ENCODE results near the gene SCRN3. TPM values are rescaled to one million over a fixed set of nuclear protein-coding genes. Genes with fewer than 3 reads are reported as not detected.

SCRN3 gene
- total and polyA plus RNA-seq, 2 experiments from 2014 or later = 8.1 to 12.3 TPM

- TF ChIP-seq REST (IDR thresholded peaks at IDR 0.05; ENCODE audit: unreplicated experiment) (no peak), EZH2 (IDR thresholded peaks at IDR 0.05; ENCODE audit: low read depth, unreplicated experiment) (no peak), CTCF (conservative IDR thresholded peaks at IDR 0.05; ENCODE audit: low read depth in 2 of 2) (no peak), STAT1 (IDR thresholded peaks at IDR 0.05; ENCODE audit: unreplicated experiment) (no peak), ETS1 (IDR thresholded peaks at IDR 0.05) (no peak), ZNF331 (CRISPR knock-in tag; IDR thresholded peaks at IDR 0.05; ENCODE audit: low read depth) (no peak), NANOG (IDR thresholded peaks at IDR 0.05; ENCODE audit: borderline replicate concordance) (no peak), JUNB (IDR thresholded peaks at IDR 0.05; ENCODE audit: unreplicated experiment) (no peak), ZNF114 (CRISPR knock-in tag; IDR thresholded peaks at IDR 0.05) (no peak), CREB1 (CRISPR knock-in tag; IDR thresholded peaks at IDR 0.05; ENCODE audit: low read depth) (no peak)
Observed at GRCh38 chr2:174439950-174440349, 44.4 kb downstream of the SCRN3 start (continued).

GRCh38 chr2:174442546-174443510 is 47.3 kb downstream of the SCRN3 start:
- no peaks in the 10 kb centered on the region for H4K20me1 ChIP-seq (replicated peaks; ENCODE audit: insufficient read depth)
- Mint-ChIP-seq H3K4me1 (peaks cover 10% of the 10 kb centered on the region), H3K27ac (peak overlapping the region; percentile 28; the same call in 1 of the 2 replicates), H3K27me3 (ENCODE audit: insufficient read depth, low read depth, poor library complexity) (peaks cover 4% of the 10 kb centered on the region), H3K4me3 (no peak overlapping the region), H3K36me3 (ENCODE audit: low read depth) (no peaks in the 10 kb centered on the region), H3K9me3 (no peaks in the 10 kb centered on the region)
- H3F3A ChIP-seq (replicated peaks; ENCODE audit: low read depth) = no peaks in the 10 kb centered on the region
- H3K27me3 ChIP-seq (ENCODE audit: insufficient read depth) = no peaks in the 10 kb centered on the region
- H3K4me3 ChIP-seq = no peak overlapping the region
- H3K4me2 ChIP-seq = no peak overlapping the region
- DNase-seq (ENCODE audit: low spot score) (peak; percentile 20), ATAC-seq (no peak; the same call in 2 of the 3 replicates)
- no peak overlapping the region for H3K27ac ChIP-seq (ENCODE audit: low read depth)
- no peak overlapping the region for H2AFZ ChIP-seq
- no peaks in the 10 kb centered on the region for H3K79me2 ChIP-seq (replicated peaks; ENCODE audit: insufficient read depth)
- H3K9me2 ChIP-seq (ENCODE audit: insufficient read depth) = no peaks in the 10 kb centered on the region
- H3K36me3 ChIP-seq (ENCODE audit: insufficient read depth) = no peaks in the 10 kb centered on the region
- H3K4me1 ChIP-seq (ENCODE audit: insufficient read depth) = no peaks in the 10 kb centered on the region
- TF ChIP-seq STAT1 (IDR thresholded peaks at IDR 0.05; ENCODE audit: unreplicated experiment) (no peak), ZNF114 (CRISPR knock-in tag; IDR thresholded peaks at IDR 0.05) (no peak), JUNB (IDR thresholded peaks at IDR 0.05; ENCODE audit: unreplicated experiment) (no peak), REST (IDR thresholded peaks at IDR 0.05; ENCODE audit: unreplicated experiment) (no peak), EZH2phosphoT487 (IDR thresholded peaks at IDR 0.05; ENCODE audit: unreplicated experiment) (no peak), ZNF331 (CRISPR knock-in tag; IDR thresholded peaks at IDR 0.05; ENCODE audit: low read depth) (no peak), POLR2AphosphoS5 (IDR thresholded peaks at IDR 0.05; ENCODE audit: low read depth) (no peak), CTCF (conservative IDR thresholded peaks at IDR 0.05; ENCODE audit: low read depth in 2 of 2) (no peak), NANOG (IDR thresholded peaks at IDR 0.05; ENCODE audit: borderline replicate concordance) (no peak), EZH2 (IDR thresholded peaks at IDR 0.05; ENCODE audit: low read depth, unreplicated experiment) (no peak), CREB1 (CRISPR knock-in tag; IDR thresholded peaks at IDR 0.05; ENCODE audit: low read depth) (no peak)
